Lower leg skin (tissue), 3 donors: ENCODE measurements around the gene SSPN.

Experiments used
- POLR2A ChIP-seq, 2 donors: fragments of 450-650 bp; IDR thresholded peaks; one replicate each; pipeline ENCODE4 v1.6.1; 2016 to 2017; ENCODE audit warnings: antibody characterized with exemption in 2 of 2, mild to moderate bottlenecking in 1 of 2, moderate library complexity in 1 of 2
- TF ChIP-seq, protein P1 (sequence below), 3 donors: fragments of 450-650 bp; IDR thresholded peaks; one replicate each; pipeline ENCODE4 v1.5.1; 2016; ENCODE audit warnings: antibody characterized with exemption in 3 of 3, mild to moderate bottlenecking in 3 of 3, moderate library complexity in 2 of 3

- TF ChIP-seq, protein P1, sequence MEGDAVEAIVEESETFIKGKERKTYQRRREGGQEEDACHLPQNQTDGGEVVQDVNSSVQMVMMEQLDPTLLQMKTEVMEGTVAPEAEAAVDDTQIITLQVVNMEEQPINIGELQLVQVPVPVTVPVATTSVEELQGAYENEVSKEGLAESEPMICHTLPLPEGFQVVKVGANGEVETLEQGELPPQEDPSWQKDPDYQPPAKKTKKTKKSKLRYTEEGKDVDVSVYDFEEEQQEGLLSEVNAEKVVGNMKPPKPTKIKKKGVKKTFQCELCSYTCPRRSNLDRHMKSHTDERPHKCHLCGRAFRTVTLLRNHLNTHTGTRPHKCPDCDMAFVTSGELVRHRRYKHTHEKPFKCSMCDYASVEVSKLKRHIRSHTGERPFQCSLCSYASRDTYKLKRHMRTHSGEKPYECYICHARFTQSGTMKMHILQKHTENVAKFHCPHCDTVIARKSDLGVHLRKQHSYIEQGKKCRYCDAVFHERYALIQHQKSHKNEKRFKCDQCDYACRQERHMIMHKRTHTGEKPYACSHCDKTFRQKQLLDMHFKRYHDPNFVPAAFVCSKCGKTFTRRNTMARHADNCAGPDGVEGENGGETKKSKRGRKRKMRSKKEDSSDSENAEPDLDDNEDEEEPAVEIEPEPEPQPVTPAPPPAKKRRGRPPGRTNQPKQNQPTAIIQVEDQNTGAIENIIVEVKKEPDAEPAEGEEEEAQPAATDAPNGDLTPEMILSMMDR (IDR thresholded peaks at IDR 0.05), result no peak
- no peak for TF ChIP-seq POLR2A (IDR thresholded peaks at IDR 0.05)
Measured at GRCh38 chr12:26245175-26245942, 50.0 kb downstream of the SSPN start.
